ENCODE measurements around the gene GABRA5. TPM values are rescaled to one million over a fixed set of nuclear protein-coding genes. Genes with fewer than 3 reads are reported as not detected.

Gene GABRA5
- polyA plus RNA-seq, 12 donors = 0.08 to 0.71 (median 0.33) TPM; not detected in 2

Other genes with a start within 250 kb of the GABRA5 start
- 1 to 10 TPM in 10 of 12 donors, not detected in 2; 1.1 to 3.1 (median 2.1) TPM for gene GABRB3, start 94.0 kb upstream of the GABRA5 start, polyA plus RNA-seq (ENCODE audit: insufficient read length in 12 of 12)
- 1 to 10 TPM in 1 of 12 donors, under 1 TPM in 9, not detected in 2; 0.14 to 1.3 (median 0.29) TPM for gene GABRG3, start 104.1 kb downstream of the GABRA5 start, polyA plus RNA-seq (ENCODE audit: insufficient read length in 12 of 12)

All from muscle of arm (tissue), 12 donors.